GM18873 (cell line): ENCODE data around the gene BSCL2.
"Not testable (repeated sequence)": the region's sequence is repeated elsewhere in the genome, so short reads cannot be mapped to it uniquely, and the experiment has no call there.

ENCODE experiments used
- ATAC-seq: cut with Tn5 transposase; IDR thresholded peaks from one replicate; pipeline ENCODE4 v1.9.1; 2021; ENCODE audit warnings: mild to moderate bottlenecking, moderate library complexity, moderate number of reproducible peaks; ENCODE audit not compliant: unreplicated experiment, low FRiP score

Gene BSCL2

GRCh38 chr11:62689421-62690183, 17.6 kb downstream of the BSCL2 start, which contains the start of gene LRRN4CL:
LRRN4CL (minus strand) TSS chr11:62689530; CDS start chr11:62688508, 1,022 bp downstream.
- ATAC-seq = no peak

GRCh38 chr11:62688491-62688890, 18.7 kb downstream of the BSCL2 start:
- no peak for ATAC-seq

GRCh38 chr11:62687508-62688396, 19.5 kb downstream of the BSCL2 start:
- no peak for ATAC-seq

GRCh38 chr11:62682518-62682917, 24.7 kb downstream of the BSCL2 start:
- no peak for ATAC-seq

GRCh38 chr11:62680825-62681240, 26.4 kb downstream of the BSCL2 start:
- no peak for ATAC-seq

GRCh38 chr11:62678770-62679696, 28.2 kb downstream of the BSCL2 start, which contains the start of gene UBXN1:
UBXN1 (minus strand) TSS chr11:62679073; CDS start chr11:62678923, 150 bp downstream.
- ATAC-seq = peak; percentile 45

- no peak for ATAC-seq
These were observed 28.8 kb downstream of the BSCL2 start for GRCh38 chr11:62678433-62678769.

- no peak for ATAC-seq
These were observed 29.5 kb downstream of the BSCL2 start for GRCh38 chr11:62677714-62678113.

GRCh38 chr11:62677156-62677555, 30.1 kb downstream of the BSCL2 start:
- ATAC-seq = no peak

- no peak for ATAC-seq
These were observed 30.5 kb downstream of the BSCL2 start for GRCh38 chr11:62676698-62677097.

- ATAC-seq = not testable (repeated sequence)
These were observed 31.8 kb downstream of the BSCL2 start for GRCh38 chr11:62675415-62675814.

- ATAC-seq = no peak
These were observed 34.1 kb downstream of the BSCL2 start for GRCh38 chr11:62673196-62673525.

GRCh38 chr11:62671608-62672389, 35.4 kb downstream of the BSCL2 start, which contains the start of the genes LBHD1 and UQCC3:
LBHD1 (minus strand) TSS chr11:62672267; CDS start chr11:62670031, 2,236 bp downstream.
UQCC3 (plus strand) TSS chr11:62671673; CDS start chr11:62671746, 73 bp downstream.
- ATAC-seq = no peak

GRCh38 chr11:62671236-62671607, 36.0 kb downstream of the BSCL2 start:
- no peak for ATAC-seq

- no peak for ATAC-seq
These were observed 37.6 kb downstream of the BSCL2 start for GRCh38 chr11:62669420-62670161.

- no peak for ATAC-seq
These were observed 39.8 kb downstream of the BSCL2 start for GRCh38 chr11:62667460-62667859.

- ATAC-seq = no peak
These were observed 40.8 kb downstream of the BSCL2 start for GRCh38 chr11:62666259-62666926.

GRCh38 chr11:62665599-62666258, 41.5 kb downstream of the BSCL2 start:
- ATAC-seq = peak; percentile 12
